ENCODE measurements around the gene TBC1D10A. TPM values are rescaled to one million over a fixed set of nuclear protein-coding genes. Genes with fewer than 3 reads are reported as not detected.

TBC1D10A gene
- total RNA-seq, 2 donors from 2014 or later: 27.2 to 36.9 TPM

DNA sequence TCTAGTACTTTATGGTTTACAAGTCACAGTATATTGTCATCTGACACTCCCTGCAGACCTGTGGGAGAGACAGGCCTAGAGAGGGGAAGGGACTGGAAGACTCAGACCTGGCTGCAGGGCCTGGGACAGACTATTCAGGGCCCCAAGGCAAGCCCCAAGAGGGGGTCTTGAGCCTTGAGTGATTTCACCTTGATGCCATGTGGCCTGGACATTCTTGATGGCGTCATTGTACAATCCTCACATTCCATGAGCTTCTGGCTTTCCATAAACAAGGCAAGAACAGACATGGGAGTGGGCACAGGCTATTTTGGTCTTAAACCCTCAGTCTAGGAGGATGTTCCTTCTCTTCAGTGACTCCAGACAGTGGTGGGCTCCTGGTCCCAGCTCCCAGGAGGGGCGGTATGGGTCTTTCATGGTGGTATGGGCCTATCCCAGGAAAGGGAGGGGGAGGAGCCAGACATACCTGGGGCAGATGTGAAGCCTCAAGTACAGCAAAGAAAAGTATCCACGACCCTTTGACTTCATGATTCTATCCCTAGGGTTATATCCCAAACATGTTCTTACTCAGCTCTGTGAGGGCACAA lies 1.8 kb upstream of the TBC1D10A start:
- no peak for DNase-seq (ENCODE audit: low spot score in 2 of 2)
- H3K27ac Mint-ChIP-seq: peak overlapping the region in 1 of 2 donors; percentile 52
- peaks cover 12 to 16% of the 10 kb centered on the region in 2 donors for H3K36me3 Mint-ChIP-seq
- no peaks in the 10 kb centered on the region for H3K9me3 Mint-ChIP-seq
- no peak for ATAC-seq

DNA sequence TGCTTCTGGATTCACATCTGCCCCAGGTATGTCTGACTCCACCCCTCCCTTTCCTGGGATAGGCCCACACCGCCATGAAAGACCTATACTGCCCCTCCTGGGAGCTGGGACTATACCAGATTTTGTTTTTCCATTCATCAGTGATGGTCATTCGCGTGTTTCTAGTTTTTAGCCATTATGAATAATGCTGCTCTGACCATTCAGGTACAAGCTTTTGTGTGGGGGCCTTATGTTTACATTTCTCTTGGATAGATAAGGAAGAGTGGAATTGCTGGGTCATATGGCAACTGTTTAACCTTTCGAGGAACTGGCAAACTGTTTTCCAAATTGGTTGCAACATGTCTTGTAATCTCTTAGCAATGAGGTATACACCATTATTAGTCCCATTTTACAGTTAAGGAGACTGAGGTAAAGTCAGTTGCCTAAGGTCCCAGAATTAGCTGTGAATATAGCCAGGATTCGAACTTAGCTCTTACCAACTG lies 1.2 kb upstream of the TBC1D10A start:
- DNase-seq (ENCODE audit: low spot score in 2 of 2) (no peak), ATAC-seq (no peak)
- Mint-ChIP-seq H3K36me3 (peaks cover 12 to 20% of the 10 kb centered on the region in 2 donors), H3K9me3 (no peaks in the 10 kb centered on the region), H3K27ac (peak overlapping the region; percentile 75 to 89)

DNA sequence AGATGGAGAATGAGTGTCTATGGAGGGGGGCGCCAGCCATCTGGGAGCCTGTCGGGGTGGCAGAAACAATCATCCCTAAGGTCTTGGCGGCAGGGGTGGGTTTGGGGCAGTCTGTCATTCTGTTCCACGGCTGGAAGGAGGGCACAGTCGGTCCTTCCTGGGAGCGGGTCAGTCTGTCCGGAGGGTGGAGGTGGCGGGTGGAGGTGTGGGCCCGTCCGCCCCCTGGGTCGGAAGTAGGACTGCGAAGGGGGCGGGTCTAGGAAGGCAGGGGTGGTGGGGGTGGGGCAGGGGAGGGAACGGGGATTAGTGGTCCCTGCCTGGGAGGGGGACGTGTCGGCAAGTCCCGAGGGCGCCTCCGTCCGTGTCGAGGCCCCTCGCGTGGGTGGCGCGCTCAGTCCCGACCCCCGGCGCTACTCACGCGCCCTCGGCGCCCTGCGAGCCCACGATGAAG lies 461 bp downstream of the TBC1D10A start:
- Mint-ChIP-seq H3K36me3 (peaks cover 12 to 20% of the 10 kb centered on the region in 2 donors), H3K9me3 (no peaks in the 10 kb centered on the region), H3K27ac (peak overlapping the region; percentile 31 to 80)
- DNase-seq (ENCODE audit: low spot score in 2 of 2) (peak in 1 of 2 donors; percentile 57), ATAC-seq (peak; percentile 22 to 37)

DNA sequence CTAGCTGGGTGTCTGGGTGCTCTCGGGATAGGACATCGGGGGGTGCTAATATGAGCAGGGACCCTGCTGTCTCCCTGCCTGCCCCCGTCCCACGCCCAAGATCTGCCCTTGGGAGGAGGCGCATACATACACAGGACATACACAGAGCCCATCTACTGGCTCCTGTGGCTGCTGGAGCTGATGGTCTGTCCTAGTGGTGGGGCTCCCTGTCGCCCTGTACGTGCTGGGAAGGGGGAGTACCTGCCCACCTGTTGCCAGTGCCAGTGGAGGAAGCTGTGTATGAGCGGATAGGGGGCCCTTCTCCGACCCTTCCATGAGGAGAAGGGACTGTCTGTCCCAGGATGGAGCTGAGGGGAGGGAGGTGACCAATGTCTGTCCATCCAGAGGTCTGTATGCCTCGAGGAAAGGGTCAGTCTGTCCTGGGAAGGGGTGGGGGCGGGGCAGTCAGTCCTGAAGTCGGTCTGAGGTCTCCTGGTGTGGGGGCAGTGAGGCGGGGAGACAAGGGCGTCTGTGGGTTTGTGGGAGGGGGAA lies 952 bp downstream of the TBC1D10A start:
- no peak for DNase-seq (ENCODE audit: low spot score in 2 of 2)
- Mint-ChIP-seq H3K9me3 (no peaks in the 10 kb centered on the region), H3K27ac (peak overlapping the region; percentile 31 to 80), H3K36me3 (peaks cover 12 to 20% of the 10 kb centered on the region in 2 donors)
- no peak for ATAC-seq

DNA sequence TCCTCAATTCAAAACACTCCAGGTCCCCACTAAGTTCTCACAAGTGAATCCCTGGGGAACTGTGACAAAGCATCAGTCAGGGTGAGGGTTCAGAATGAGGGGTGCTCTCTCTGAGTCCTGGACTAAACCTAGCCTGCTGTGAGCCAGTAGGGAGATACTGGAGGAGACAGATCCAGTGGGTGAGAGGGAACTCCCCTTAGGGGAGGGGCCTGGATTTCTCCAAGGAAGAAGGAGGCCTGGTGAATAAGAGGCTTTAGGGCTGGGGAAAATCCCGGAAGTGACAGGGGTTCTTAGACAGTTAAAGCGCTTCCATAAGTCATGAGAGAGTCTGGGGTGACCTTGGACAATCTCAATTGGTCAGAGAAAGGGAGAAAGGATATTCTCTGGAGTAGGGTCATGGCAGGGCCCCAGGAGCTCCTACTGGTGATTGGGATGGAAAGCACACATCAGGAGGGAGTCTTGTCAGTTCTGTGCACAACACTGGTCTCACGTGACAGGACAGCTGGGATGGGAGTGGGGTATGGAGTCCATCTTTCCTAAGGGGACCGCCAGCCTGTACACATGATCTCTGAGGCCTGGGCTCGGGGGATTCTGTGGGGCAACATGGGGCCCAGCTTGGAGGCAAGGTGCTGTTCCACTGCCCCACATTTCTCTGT lies 1.5 kb downstream of the TBC1D10A start:
- H3K9me3 Mint-ChIP-seq: no peaks in the 10 kb centered on the region
- ATAC-seq (peak in 1 of 2 donors; percentile 15), DNase-seq (ENCODE audit: low spot score in 2 of 2) (no peak)
- peak overlapping the region; percentile 31 to 80 for H3K27ac Mint-ChIP-seq
- peaks cover 7 to 20% of the 10 kb centered on the region in 2 donors for H3K36me3 Mint-ChIP-seq

DNA sequence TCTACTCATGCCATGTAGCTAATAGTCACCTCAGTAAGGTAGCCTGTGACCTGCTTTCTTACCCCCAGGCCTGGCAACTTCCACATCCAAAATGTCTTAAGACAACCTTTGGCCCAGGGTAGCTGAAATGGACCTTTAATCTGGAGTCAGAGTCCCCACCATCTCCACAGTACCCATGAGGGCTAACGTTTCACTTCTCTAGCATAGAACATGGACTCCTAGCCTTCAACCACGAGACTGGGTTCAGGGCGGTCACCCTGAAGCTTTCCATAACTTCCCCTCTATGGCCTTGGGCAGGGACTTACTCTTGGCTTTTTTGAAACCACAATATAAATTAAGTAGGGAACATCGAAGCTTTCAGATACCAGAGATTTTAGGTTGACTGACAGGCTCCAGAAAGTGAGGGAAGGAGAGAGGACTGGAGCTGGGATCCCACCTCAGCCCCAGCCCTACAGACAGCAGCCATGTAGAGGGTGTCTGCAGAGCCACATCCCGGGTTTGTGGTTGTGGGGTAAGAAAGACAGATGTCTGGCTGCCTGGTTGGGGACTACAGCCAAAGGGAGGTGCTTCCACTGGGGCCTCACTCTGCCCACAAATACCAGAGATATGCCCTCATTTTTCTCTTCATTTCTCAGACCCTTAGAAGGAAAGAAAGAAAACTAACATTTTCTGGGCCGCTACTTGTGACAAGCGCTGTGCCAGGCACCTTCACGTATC lies 2.6 kb downstream of the TBC1D10A start:
- DNase-seq (ENCODE audit: low spot score in 2 of 2) (no peak), ATAC-seq (peak in 1 of 2 donors; percentile 40)
- Mint-ChIP-seq H3K27ac (peak overlapping the region; percentile 80 to 83), H3K9me3 (no peaks in the 10 kb centered on the region), H3K36me3 (peaks cover 7 to 20% of the 10 kb centered on the region in 2 donors)

DNA sequence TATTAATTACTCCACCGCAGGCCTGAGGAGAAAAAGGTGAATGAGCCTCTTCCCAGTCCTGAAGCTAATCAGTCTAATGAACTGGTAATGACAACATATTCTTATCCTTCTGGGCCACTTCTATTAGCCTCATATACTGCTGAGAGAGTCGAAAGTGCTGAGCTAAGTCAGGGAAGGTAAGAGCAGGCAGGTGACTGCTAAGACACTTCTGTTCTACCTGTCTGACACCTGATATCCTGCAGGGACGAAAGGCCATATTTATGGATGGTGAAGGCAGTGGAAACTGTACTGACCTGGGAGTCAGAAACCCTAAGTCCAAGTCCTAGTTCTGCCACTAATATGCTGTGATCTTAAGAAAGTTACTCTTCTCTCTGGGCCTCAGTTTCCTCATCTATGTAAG lies 3.5 kb downstream of the TBC1D10A start:
- DNase-seq (ENCODE audit: low spot score in 2 of 2): no peak
- peak overlapping the region in 1 of 2 donors; percentile 80 for H3K27ac Mint-ChIP-seq

DNA sequence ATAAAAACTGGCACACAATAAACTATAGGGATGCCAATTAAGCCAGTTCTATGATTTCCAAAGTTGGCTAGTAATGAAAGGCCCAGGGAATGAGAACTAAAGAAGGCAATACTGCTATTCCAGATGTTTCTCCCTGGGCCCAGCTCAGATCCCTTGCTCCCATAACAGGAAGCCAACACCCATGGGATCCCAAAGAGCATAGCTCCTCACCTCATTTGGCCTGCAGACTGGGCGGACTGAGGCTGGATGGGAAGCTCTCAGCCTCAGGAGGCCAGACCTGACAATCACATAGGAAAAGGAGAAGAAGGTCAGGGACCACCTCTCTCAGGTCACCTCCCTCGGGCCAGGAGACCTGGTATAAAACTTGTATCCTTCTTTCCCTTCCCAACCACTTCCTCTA lies 5.3 kb downstream of the TBC1D10A start:
- ATAC-seq (no peak), DNase-seq (ENCODE audit: low spot score in 2 of 2) (no peak)
- Mint-ChIP-seq H3K36me3 (peaks cover 7 to 31% of the 10 kb centered on the region in 2 donors), H3K27ac (peak overlapping the region in 1 of 2 donors; percentile 62), H3K9me3 (no peaks in the 10 kb centered on the region)

More for the DNA sequence above, 3.5 kb downstream of the TBC1D10A start:
- no peak for ATAC-seq
- H3K36me3 Mint-ChIP-seq: peaks cover 7 to 30% of the 10 kb centered on the region in 2 donors
- H3K9me3 Mint-ChIP-seq: no peaks in the 10 kb centered on the region

DNA sequence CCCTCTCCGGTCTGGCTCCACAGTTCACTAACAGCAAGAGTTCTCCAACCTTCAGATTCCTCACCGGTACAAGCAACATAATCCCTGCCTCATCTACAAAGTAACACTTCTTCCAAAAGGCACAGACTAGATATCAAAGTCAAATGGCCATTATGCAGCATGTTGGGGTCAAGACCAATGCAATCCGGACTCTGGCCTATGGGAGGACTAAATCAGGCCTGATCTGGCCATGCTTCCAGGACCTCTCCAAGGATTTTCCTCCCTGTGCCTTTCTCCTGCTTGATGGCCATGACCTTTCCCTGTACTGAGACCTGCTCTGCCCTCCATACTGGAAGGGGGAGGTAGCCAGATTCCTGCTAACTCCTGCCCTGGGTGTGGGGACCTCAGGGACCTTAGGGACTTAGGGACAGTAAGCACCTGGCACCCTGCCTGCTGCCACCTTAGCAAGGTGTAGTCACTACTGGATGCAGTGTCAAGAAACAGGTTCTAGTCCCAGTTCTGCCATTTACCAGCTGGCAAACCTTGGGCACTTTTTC lies 6.7 kb downstream of the TBC1D10A start:
- Mint-ChIP-seq H3K36me3 (peaks cover 0 to 23% of the 10 kb centered on the region in 2 donors), H3K27ac (peak overlapping the region in 1 of 2 donors; percentile 63), H3K9me3 (no peaks in the 10 kb centered on the region)
- ATAC-seq: no peak
- DNase-seq (ENCODE audit: low spot score in 2 of 2): no peak

DNA sequence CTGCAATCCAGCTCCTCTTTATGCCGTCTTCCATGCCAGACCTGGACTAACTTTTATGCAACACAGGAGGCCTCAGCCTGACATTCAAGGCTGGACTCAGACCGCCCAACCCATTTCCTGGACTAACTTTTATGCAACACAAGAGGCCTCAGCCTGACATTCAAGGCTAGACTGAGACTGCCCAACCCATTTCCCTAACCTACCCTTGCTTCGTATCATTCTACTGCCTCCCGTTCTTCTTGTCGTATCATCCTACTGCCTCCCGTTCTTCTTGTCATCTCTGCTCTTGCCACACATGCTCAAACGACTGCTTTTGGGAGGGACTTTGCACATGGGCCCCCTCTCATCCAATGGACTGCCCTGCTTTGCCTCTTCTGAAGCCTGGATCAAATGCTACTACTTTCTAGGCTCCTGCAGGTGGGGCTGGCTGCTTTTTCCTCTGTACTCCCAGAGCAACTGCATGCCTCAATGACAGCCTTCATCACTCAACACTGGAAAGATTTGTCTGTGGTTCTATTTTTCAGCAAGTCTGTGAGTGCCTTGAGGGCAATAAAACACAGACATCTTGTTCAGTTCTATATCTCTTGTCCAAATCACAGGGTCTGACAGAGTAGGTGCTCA lies 7.8 kb downstream of the TBC1D10A start:
- H3K36me3 Mint-ChIP-seq: peaks cover 0 to 28% of the 10 kb centered on the region in 2 donors
- DNase-seq (ENCODE audit: low spot score in 2 of 2): no peak
- peak in 1 of 2 donors; percentile 25 for ATAC-seq
- H3K9me3 Mint-ChIP-seq: no peaks in the 10 kb centered on the region
- peak overlapping the region; percentile 1 to 61 for H3K27ac Mint-ChIP-seq

DNA sequence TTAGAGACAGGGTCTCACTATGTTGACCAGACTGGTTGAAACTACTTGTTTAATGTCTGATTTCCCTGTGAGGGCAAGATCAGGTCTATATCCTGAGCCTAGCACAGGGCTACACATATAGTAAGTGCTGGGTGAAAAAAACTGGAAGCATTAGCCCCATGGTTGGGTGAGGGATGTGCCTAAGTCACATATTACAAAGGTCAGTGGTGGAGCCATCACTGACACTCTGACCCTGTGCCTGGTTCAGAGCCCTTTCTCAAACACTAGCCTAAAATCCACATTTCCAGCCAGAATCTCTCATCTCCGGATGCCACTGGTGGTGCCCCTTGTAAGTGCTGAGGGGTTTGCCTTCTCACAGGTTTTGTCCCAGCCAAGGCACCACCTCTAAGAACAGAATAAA lies 9.0 kb downstream of the TBC1D10A start:
- H3K27ac Mint-ChIP-seq: peak overlapping the region; percentile 1 to 56
- ATAC-seq (no peak), DNase-seq (ENCODE audit: low spot score in 2 of 2) (no peak)
- peaks cover 0 to 4% of the 10 kb centered on the region in 2 donors for H3K9me3 Mint-ChIP-seq
- peaks cover 0 to 28% of the 10 kb centered on the region in 2 donors for H3K36me3 Mint-ChIP-seq

DNA sequence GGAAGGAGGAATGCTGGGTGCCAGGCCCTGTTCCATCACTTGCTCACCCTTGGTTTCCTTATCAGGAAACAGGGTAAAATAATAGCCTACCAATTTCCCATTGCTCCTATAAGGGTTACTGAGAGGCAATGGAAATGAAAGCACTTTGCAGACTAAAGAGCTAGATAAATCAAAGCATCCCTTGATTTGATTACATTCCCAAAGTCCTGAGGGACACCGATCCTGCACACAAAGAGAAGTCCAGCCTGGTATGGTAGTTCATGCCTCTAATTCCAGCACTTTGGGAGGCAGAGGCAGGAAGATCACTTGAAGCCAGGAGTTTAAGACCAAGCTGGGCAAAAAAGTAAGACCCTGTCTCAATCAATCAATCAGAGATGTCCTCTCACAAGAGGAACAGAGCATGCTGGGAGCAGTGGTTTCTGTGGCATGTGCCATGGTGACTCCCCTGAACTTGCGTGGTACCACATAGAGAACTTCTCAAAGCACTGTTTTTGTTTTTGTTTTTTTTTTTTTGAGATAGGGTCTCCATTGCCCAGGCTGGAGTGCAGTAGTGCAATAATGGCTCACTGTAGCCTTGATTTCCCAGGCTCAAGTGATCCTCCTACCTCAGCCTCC lies 10.7 kb downstream of the TBC1D10A start:
- ATAC-seq (no peak), DNase-seq (ENCODE audit: low spot score in 2 of 2) (no peak)
- H3K27ac Mint-ChIP-seq: peak overlapping the region; percentile 75 to 95
- H3K36me3 Mint-ChIP-seq: peaks cover 0 to 35% of the 10 kb centered on the region in 2 donors
- peaks cover 0 to 7% of the 10 kb centered on the region in 2 donors for H3K9me3 Mint-ChIP-seq

DNA sequence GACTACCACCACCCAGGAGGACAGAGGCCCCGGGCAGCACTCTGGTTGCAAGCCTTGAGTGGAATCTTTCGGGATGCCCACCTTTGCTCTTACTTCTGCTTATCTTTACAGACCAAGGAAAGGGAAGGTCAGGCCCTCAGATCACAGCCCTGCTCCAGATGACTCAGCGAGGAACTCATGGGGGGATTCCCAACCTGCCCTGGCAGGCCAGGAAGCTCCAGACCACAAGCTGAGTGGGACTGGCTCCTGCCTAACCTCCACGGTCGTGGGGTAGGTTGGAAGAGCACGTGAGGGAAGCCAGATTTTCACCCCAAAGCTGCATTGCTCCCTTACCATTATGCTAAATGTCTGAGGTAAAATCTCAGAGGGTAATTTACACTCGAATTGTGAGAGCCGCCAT lies 11.8 kb downstream of the TBC1D10A start:
- Mint-ChIP-seq H3K27ac (peak overlapping the region; percentile 75 to 95), H3K9me3 (peaks cover 0 to 7% of the 10 kb centered on the region in 2 donors), H3K36me3 (peaks cover 0 to 30% of the 10 kb centered on the region in 2 donors)
- ATAC-seq: peak; percentile 62 to 87
- peak in 1 of 2 donors; percentile 80 for DNase-seq (ENCODE audit: low spot score in 2 of 2)

DNA sequence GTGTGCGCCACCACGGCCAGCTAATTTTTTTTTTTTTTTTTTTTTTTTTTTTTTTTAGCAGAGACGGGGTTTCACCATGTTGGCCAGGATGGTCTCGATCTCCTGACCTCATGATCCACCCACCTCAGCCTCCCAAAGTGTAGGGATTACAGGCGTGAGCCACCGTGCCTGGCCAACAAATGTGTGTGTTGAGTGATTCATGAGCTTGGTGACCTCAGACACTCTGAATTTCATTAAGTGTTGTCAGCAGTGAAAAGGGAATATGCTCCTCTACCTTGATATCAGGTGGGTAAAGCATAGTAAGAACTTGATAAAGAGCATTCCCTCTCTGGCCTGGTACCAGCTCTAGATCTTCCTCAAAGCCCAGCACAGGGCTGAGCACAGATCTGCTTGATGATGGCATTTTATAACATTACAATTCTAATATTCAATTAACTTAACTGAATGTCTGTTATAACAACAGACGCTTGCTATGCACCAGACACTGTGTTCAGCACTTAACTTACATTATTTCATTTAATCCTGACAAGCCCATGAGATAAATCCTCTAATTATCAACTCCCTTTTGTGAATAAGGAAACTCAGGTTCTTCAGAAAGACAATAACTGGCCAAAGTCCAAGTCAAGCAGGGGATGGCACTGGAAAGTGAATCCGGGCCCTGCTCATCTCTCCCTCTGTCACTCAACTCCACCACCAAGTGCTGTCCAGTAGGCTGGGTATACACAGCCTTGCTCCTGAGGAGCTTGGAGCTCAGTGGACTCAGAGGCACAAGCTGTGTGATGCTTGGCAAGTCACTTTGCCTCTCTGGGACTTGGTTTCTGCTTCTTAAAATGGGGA lies 13.0 kb downstream of the TBC1D10A start:
- no peak for DNase-seq (ENCODE audit: low spot score in 2 of 2)
- peaks cover 0 to 25% of the 10 kb centered on the region in 2 donors for H3K36me3 Mint-ChIP-seq

DNA sequence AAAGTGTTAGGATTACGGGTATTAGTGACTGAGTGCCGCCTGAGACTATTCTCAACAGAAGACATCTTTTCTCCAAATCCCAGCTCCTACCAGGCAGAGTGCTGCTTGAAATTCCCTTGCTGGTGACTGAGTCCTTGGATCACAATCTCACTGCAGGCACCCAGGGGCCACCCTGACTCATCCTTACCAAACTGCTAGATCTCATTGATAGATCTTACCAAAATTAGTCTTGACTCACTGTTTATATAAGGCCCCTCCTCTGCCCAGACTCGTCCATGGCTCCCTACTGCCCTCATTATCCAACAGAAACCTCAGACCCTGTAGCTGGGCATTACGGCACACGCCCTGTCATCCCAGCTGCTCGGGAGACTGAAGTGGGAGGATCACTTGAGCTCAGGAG lies 14.7 kb downstream of the TBC1D10A start:
- H3K27ac Mint-ChIP-seq: peak overlapping the region; percentile 20 to 61
- peaks cover 0 to 7% of the 10 kb centered on the region in 2 donors for H3K9me3 Mint-ChIP-seq
- DNase-seq (ENCODE audit: low spot score in 2 of 2) (no peak), ATAC-seq (peak; percentile 42 to 52)
- peaks cover 0 to 19% of the 10 kb centered on the region in 2 donors for H3K36me3 Mint-ChIP-seq

More for the DNA sequence above, 13.0 kb downstream of the TBC1D10A start:
- Mint-ChIP-seq H3K9me3 (peaks cover 0 to 7% of the 10 kb centered on the region in 2 donors), H3K27ac (peak overlapping the region; percentile 75 to 95)
- ATAC-seq: peak in 1 of 2 donors; percentile 23

Data from activated naive CD4-positive, alpha-beta T cell treated with anti-CD3 and anti-CD28 coated beads, Interleukin-2, amount 50 U/mL, for 72 hours (primary cell).